H9 (cell line): ENCODE measurements around the gene TIMM9. TPM values are rescaled to one million over a fixed set of nuclear protein-coding genes. Genes with fewer than 3 reads are reported as not detected.

Experiments
- DNase-seq: peaks from one replicate; pipeline ENCODE4 v3.0.0-alpha.2; 2017
- H2AFZ ChIP-seq: one replicate; pipeline ENCODE4 v1.6.1; 2013; ENCODE audit warnings: mild to moderate bottlenecking, low read length, control low read depth, moderate library complexity
- H2AK5ac ChIP-seq: 2 replicates; pipeline ENCODE4 v1.6.1; 2013; ENCODE audit warnings: low read length, control low read depth, mixed read lengths; ENCODE audit not compliant: insufficient read length
- H2BK120ac ChIP-seq: one replicate; pipeline ENCODE4 v1.6.1; 2013; ENCODE audit warnings: low read depth, mild to moderate bottlenecking, low read length, control low read depth, inconsistent platforms; ENCODE audit not compliant: poor library complexity, severe bottlenecking
- H2BK12ac ChIP-seq: 2 replicates; pipeline ENCODE4 v1.6.1; 2013; ENCODE audit warnings: low read length, control low read depth, mixed read lengths, low read depth; ENCODE audit not compliant: insufficient read length
- H2BK15ac ChIP-seq: 2 replicates; pipeline ENCODE4 v1.6.1; 2013; ENCODE audit warnings: low read depth, low read length, control low read depth
- H2BK20ac ChIP-seq: one replicate; pipeline ENCODE4 v1.6.1; 2013; ENCODE audit warnings: low read depth, mild to moderate bottlenecking, low read length, control low read depth, inconsistent platforms; ENCODE audit not compliant: poor library complexity, severe bottlenecking
- H2BK5ac ChIP-seq: 2 replicates; pipeline ENCODE4 v1.6.1; 2013; ENCODE audit warnings: low read length, control low read depth, mixed read lengths; ENCODE audit not compliant: insufficient read length
- H3K14ac ChIP-seq: 2 replicates; pipeline ENCODE4 v1.6.1; 2013; ENCODE audit warnings: low read length, control low read depth; ENCODE audit not compliant: insufficient read depth
- H3K18ac ChIP-seq: 2 replicates; pipeline ENCODE4 v1.6.1; 2013; ENCODE audit warnings: low read depth, mild to moderate bottlenecking, mixed read lengths, low read length, control low read depth; ENCODE audit not compliant: insufficient read length
- H3K23ac ChIP-seq: 2 replicates; pipeline ENCODE4 v1.6.1; 2013; ENCODE audit warnings: low read length, control low read depth, mixed read lengths, low read depth; ENCODE audit not compliant: insufficient read length
- H3K23me2 ChIP-seq: 2 replicates; pipeline ENCODE4 v1.6.1; 2013; ENCODE audit warnings: low read depth, mild to moderate bottlenecking, mixed read lengths, low read length, control low read depth; ENCODE audit not compliant: insufficient read length, poor library complexity, severe bottlenecking
- H3K27ac ChIP-seq: 2 replicates; pipeline ENCODE4 v1.5.1; 2013; ENCODE audit warnings: low read length, control low read depth, mixed read lengths, low read depth; ENCODE audit not compliant: insufficient read length
- H3K27me3 ChIP-seq: 2 replicates; pipeline ENCODE4 v1.6.1; 2013; ENCODE audit warnings: low read length, control low read depth, inconsistent platforms; ENCODE audit not compliant: insufficient read depth
- H3K4ac ChIP-seq: 2 replicates; pipeline ENCODE4 v1.6.1; 2013; ENCODE audit warnings: low read depth, mild to moderate bottlenecking, control low read depth, inconsistent platforms, low read length, moderate library complexity
- H3K4me1 ChIP-seq: 2 replicates; pipeline ENCODE4 v1.6.1; 2013; ENCODE audit warnings: low read length, control low read depth, inconsistent platforms; ENCODE audit not compliant: insufficient read depth
- H3K4me2 ChIP-seq: 2 replicates; pipeline ENCODE4 v1.6.1; 2013; ENCODE audit warnings: low read length, control low read depth, mixed read lengths; ENCODE audit not compliant: insufficient read length, insufficient read depth
- H3K56ac ChIP-seq: 2 replicates; pipeline ENCODE4 v1.6.1; 2013; ENCODE audit warnings: low read depth, mild to moderate bottlenecking, mixed read lengths, low read length, control low read depth; ENCODE audit not compliant: insufficient read length
- H3K79me1 ChIP-seq: 2 replicates; pipeline ENCODE4 v1.6.1; 2013; ENCODE audit warnings: low read depth, mild to moderate bottlenecking, moderate library complexity, low read length, control low read depth, inconsistent platforms; ENCODE audit not compliant: insufficient read depth, poor library complexity, severe bottlenecking
- H3K79me2 ChIP-seq: 2 replicates; pipeline ENCODE4 v1.6.1; 2013; ENCODE audit warnings: low read length, control low read depth, inconsistent platforms; ENCODE audit not compliant: insufficient read depth
- H3K9ac ChIP-seq: 2 replicates; pipeline ENCODE4 v1.6.1; 2013; ENCODE audit warnings: low read length, control low read depth, mixed read lengths; ENCODE audit not compliant: insufficient read length; ENCODE audit errors: extremely low read depth
- H3K9me3 ChIP-seq: one replicate; pipeline ENCODE4 v1.6.1; 2013; ENCODE audit warnings: low read depth, low read length, inconsistent platforms; ENCODE audit not compliant: control insufficient read depth
- H3T11ph ChIP-seq: one replicate; pipeline ENCODE4 v1.6.1; 2013; ENCODE audit warnings: mild to moderate bottlenecking, low read length, control low read depth, inconsistent platforms
- H4K20me1 ChIP-seq: one replicate; pipeline ENCODE4 v1.6.1; 2013; ENCODE audit not compliant: control insufficient read depth, insufficient read length, insufficient read depth
- H4K5ac ChIP-seq: 2 replicates; pipeline ENCODE4 v1.6.1; 2013; ENCODE audit warnings: low read depth, mild to moderate bottlenecking, mixed read lengths, low read length, control low read depth; ENCODE audit not compliant: insufficient read length
- H4K8ac ChIP-seq: replicated peaks from 2 replicates; pipeline ENCODE4 v1.6.1; 2013; ENCODE audit warnings: low read length, control low read depth, mixed read lengths, low read depth; ENCODE audit not compliant: insufficient read length
- H4K91ac ChIP-seq: 2 replicates; pipeline ENCODE4 v1.6.1; 2013; ENCODE audit warnings: low read depth, mild to moderate bottlenecking, moderate library complexity, mixed read lengths, low read length, control low read depth; ENCODE audit not compliant: insufficient read length
- H3K27ac Mint-ChIP-seq, 3 experiments: 2 replicates in 2 of 3; 3 replicates in 1 of 3; pipeline ENCODE4 v1.8.0; 2020 to 2021; ENCODE audit warnings: mixed read lengths in 3 of 3, mild to moderate bottlenecking in 1 of 3, moderate library complexity in 1 of 3
- H3K27me3 Mint-ChIP-seq: 2 replicates; pipeline ENCODE4 v1.8.0; 2021; ENCODE audit warnings: low read depth, mild to moderate bottlenecking, moderate library complexity, mixed read lengths
- H3K36me3 Mint-ChIP-seq, 3 experiments: 2 replicates in 2 of 3; 3 replicates in 1 of 3; pipeline ENCODE4 v1.8.0; 2020 to 2021; ENCODE audit warnings: low read depth in 3 of 3, mixed read lengths in 3 of 3; ENCODE audit not compliant: insufficient read depth in 1 of 3
- H3K4me1 Mint-ChIP-seq, 2 experiments: 2 replicates each; pipeline ENCODE4 v1.8.0; 2020; ENCODE audit warnings: mixed read lengths in 2 of 2
- H3K4me3 Mint-ChIP-seq, 2 experiments: 2 replicates in 1 of 2; 3 replicates in 1 of 2; pipeline ENCODE4 v1.8.0; 2020 to 2021; ENCODE audit warnings: mild to moderate bottlenecking in 2 of 2, mixed read lengths in 2 of 2, moderate library complexity in 1 of 2
- H3K9me3 Mint-ChIP-seq, 2 experiments: 2 replicates in 1 of 2; 3 replicates in 1 of 2; pipeline ENCODE4 v1.8.0; 2020; ENCODE audit warnings: mild to moderate bottlenecking in 2 of 2, mixed read lengths in 2 of 2, moderate library complexity in 1 of 2
- WGBS: extraction: QIAGEN DNeasy Blood & Tissue Kit; methylation state at CpG from one replicate; pipeline ENCODE4 v1.1.7; 2013; ENCODE audit warnings: missing lambda C conversion rate, low lambda C conversion rate, mixed read lengths; ENCODE audit not compliant: insufficient read length; ENCODE audit errors: extremely low coverage; 5-methylcytosine and 5-hydroxymethylcytosine counted together
- total RNA-seq: library from RNA; stranded (reverse); gene quantifications from 2 replicates; pipeline ENCODE4 v1.2.1, GENCODE V29; 2021
- TF ChIP-seq, protein P1 (sequence below): fragments of 200-600 bp; sonication (generic); conservative IDR thresholded peaks from 3 replicates; pipeline ENCODE4 v1.8.0; 2021; ENCODE audit warnings: antibody characterized with exemption, mild to moderate bottlenecking

Gene TIMM9
- total RNA-seq, 1 experiment from 2014 or later = 51.4 TPM

GRCh38 chr14:58398895-58399294, 28.4 kb downstream of the TIMM9 start:
- Histone ChIP-seq H3K27ac (no peak overlapping the region), H3K56ac (no peak overlapping the region), H2AFZ (no peak overlapping the region), H2BK120ac (no peak overlapping the region), H3K23me2 (peaks cover 3% of the 10 kb centered on the region), H3K4me1 (peaks cover 2% of the 10 kb centered on the region; the same call in 1 of the 2 replicates), H3K27me3 (peaks cover 2% of the 10 kb centered on the region; the same call in 1 of the 2 replicates), H2BK15ac (no peak overlapping the region), H3K4me2 (no peak overlapping the region), H2BK20ac (no peak overlapping the region), H3K23ac (no peak overlapping the region), H4K5ac (no peak overlapping the region), H2BK5ac (no peak overlapping the region), H3T11ph (no peak overlapping the region), H3K9me3 (no peaks in the 10 kb centered on the region), H3K79me1 (no peaks in the 10 kb centered on the region), H3K18ac (no peak overlapping the region), H2AK5ac (no peak overlapping the region), H3K14ac (no peak overlapping the region), H4K91ac (no peak overlapping the region), H3K79me2 (no peaks in the 10 kb centered on the region), H4K8ac (no peak overlapping the region), H3K9ac (no peak overlapping the region), H4K20me1 (no peaks in the 10 kb centered on the region), H3K4ac (no peak overlapping the region), H2BK12ac (no peak overlapping the region)
- peaks cover 31 to 36% of the 10 kb centered on the region in 2 experiments for H3K4me1 Mint-ChIP-seq
- TF ChIP-seq, protein P1, sequence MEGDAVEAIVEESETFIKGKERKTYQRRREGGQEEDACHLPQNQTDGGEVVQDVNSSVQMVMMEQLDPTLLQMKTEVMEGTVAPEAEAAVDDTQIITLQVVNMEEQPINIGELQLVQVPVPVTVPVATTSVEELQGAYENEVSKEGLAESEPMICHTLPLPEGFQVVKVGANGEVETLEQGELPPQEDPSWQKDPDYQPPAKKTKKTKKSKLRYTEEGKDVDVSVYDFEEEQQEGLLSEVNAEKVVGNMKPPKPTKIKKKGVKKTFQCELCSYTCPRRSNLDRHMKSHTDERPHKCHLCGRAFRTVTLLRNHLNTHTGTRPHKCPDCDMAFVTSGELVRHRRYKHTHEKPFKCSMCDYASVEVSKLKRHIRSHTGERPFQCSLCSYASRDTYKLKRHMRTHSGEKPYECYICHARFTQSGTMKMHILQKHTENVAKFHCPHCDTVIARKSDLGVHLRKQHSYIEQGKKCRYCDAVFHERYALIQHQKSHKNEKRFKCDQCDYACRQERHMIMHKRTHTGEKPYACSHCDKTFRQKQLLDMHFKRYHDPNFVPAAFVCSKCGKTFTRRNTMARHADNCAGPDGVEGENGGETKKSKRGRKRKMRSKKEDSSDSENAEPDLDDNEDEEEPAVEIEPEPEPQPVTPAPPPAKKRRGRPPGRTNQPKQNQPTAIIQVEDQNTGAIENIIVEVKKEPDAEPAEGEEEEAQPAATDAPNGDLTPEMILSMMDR = no peak
- no peaks in the 10 kb centered on the region for H3K9me3 Mint-ChIP-seq
- peaks cover 34% of the 10 kb centered on the region for H3K27me3 Mint-ChIP-seq
- H3K4me3 Mint-ChIP-seq = no peak overlapping the region
- no peak overlapping the region for H3K27ac Mint-ChIP-seq
- H3K36me3 Mint-ChIP-seq = no peaks in the 10 kb centered on the region
- DNase-seq = no peak
- no CpG with 5 or more reads among the region's 3 CpGs for WGBS
